HepG2 (cell line): Measurements from ENCODE around the gene SPESP1. TPM values are rescaled to one million over a fixed set of nuclear protein-coding genes. Genes with fewer than 3 reads are reported as not detected.

Experiments
- ATAC-seq: fragments of 200-7000 bp; cut with Tn5 transposase; 3 replicates; pipeline ENCODE4 v1.9.1; 2020; ENCODE audit warnings: mild to moderate bottlenecking, moderate library complexity
- BruUV-seq: library from RNA; stranded (reverse); fragments of 400-500 nt; replicated peaks from 2 replicates; lab custom pipeline; 2021; lab: Mats Ljungman, UMichigan
- CTCF ChIA-PET: fragments of 300-600 bp; formaldehyde crosslinking; extraction: SDS; loops from one replicate; lab custom pipeline; 2021; ENCODE audit warnings: low total read pairs, inconsistent platforms, low intra/inter-chr PET ratio; lab: Yijun Ruan, JAX
- POLR2A ChIA-PET: fragments of 350-600 bp; sonication (Branson Sonifier 250); formaldehyde crosslinking; loops from one replicate; lab custom pipeline; 2020; ENCODE audit warnings: antibody characterized with exemption, inconsistent platforms; lab: Yijun Ruan, JAX
- DNase-seq: peaks from one replicate; pipeline ENCODE4 v3.0.0-alpha.2; 2015; ENCODE audit warnings: low spot score
- FAIRE-seq: peaks from 3 replicates; lab custom pipeline; 2011; peaks lifted over from hg19 to GRCh38; lab: Jason Lieb, UNC
- H2AFZ ChIP-seq: one replicate; pipeline ENCODE4 v1.6.1; 2011; ENCODE audit warnings: low read length, inconsistent platforms
- H3K27ac ChIP-seq: fragments of 300-600 bp; 3 replicates; pipeline ENCODE4 v1.8.0; 2011; ENCODE audit warnings: mixed run types, mild to moderate bottlenecking, mixed read lengths, low read length, inconsistent platforms; ENCODE audit not compliant: insufficient read depth; ENCODE audit errors: extremely low read length
- H3K27me3 ChIP-seq, 2 experiments: fragments of 200-600 bp in 1 of 2; 2 replicates in 1 of 2; 3 replicates in 1 of 2; pipeline versions ENCODE4 v1.6.0 to v1.8.0; 2011; ENCODE audit warnings: low read length in 2 of 2, mild to moderate bottlenecking in 2 of 2, moderate library complexity in 2 of 2, inconsistent platforms in 1 of 2; ENCODE audit not compliant: insufficient read depth in 2 of 2, control insufficient read depth in 1 of 2
- H3K36me3 ChIP-seq, 2 experiments: fragments of 200-600 bp in 1 of 2; replicated peaks in 1 of 2; 2 replicates in 1 of 2; 3 replicates in 1 of 2; pipeline versions ENCODE4 v1.5.1 to v1.8.0; 2011; ENCODE audit warnings: low read length in 2 of 2, inconsistent platforms in 1 of 2; ENCODE audit not compliant: insufficient read depth in 2 of 2, control insufficient read depth in 1 of 2
- H3K4me1 ChIP-seq: 2 replicates; pipeline ENCODE4 v1.5.1; 2012; ENCODE audit warnings: low read length, inconsistent platforms; ENCODE audit not compliant: insufficient read depth
- H3K4me2 ChIP-seq: 2 replicates; pipeline ENCODE4 v1.6.0; 2011; ENCODE audit warnings: low read depth, low read length, inconsistent platforms
- H3K4me3 ChIP-seq, 3 experiments: fragments of 200-600 bp in 1 of 3; sonication (generic), shearing (Covaris generic) in 1 of 3; replicated peaks in 1 of 3; 2 replicates each; pipeline ENCODE4 v1.5.1; 2011 to 2016; ENCODE audit warnings: low read length in 3 of 3, inconsistent platforms in 2 of 3, low read depth in 2 of 3, mild to moderate bottlenecking in 2 of 3, control low read depth in 1 of 3, mixed read lengths in 1 of 3; ENCODE audit not compliant: insufficient read depth in 1 of 3
- H3K79me2 ChIP-seq: one replicate; pipeline ENCODE4 v1.6.1; 2011; ENCODE audit warnings: low read length, inconsistent platforms; ENCODE audit not compliant: insufficient read depth
- H3K9ac ChIP-seq: 2 replicates; pipeline ENCODE4 v1.6.0; 2011; ENCODE audit warnings: mild to moderate bottlenecking, low read depth, low read length, inconsistent platforms; ENCODE audit not compliant: insufficient read depth
- H3K9me3 ChIP-seq: 2 replicates; pipeline ENCODE4 v1.5.1; 2012; ENCODE audit warnings: mild to moderate bottlenecking, low read length
- H4K20me1 ChIP-seq: 2 replicates; pipeline ENCODE4 v1.6.0; 2011; ENCODE audit warnings: inconsistent platforms, mild to moderate bottlenecking, low read length, moderate library complexity; ENCODE audit not compliant: insufficient read depth
- ATF1 ChIP-seq: IDR thresholded peaks from 2 replicates; pipeline ENCODE4 v1.6.1; 2016; ENCODE audit warnings: mild to moderate bottlenecking, control low read depth
- GLMP ChIP-seq: sonication (generic); formaldehyde crosslinking; IDR thresholded peaks from 2 replicates; pipeline ENCODE4 v1.9.0; 2021; ENCODE audit warnings: missing genetic modification reagents, mild to moderate bottlenecking, borderline replicate concordance
- RBAK ChIP-seq: sonication (generic); formaldehyde crosslinking; IDR thresholded peaks from 2 replicates; pipeline ENCODE4 v1.5.1; 2020; ENCODE audit warnings: mild to moderate bottlenecking, missing genetic modification reagents
- SALL2 ChIP-seq: sonication (generic); formaldehyde crosslinking; IDR thresholded peaks from 2 replicates; pipeline ENCODE4 v1.8.1; 2023; ENCODE audit warnings: mild to moderate bottlenecking, missing genetic modification reagents, inconsistent platforms
- ZBTB20 ChIP-seq: sonication (generic); formaldehyde crosslinking; IDR thresholded peaks from 2 replicates; pipeline ENCODE4 v1.8.1; 2023; ENCODE audit warnings: missing genetic modification reagents, low read depth, mild to moderate bottlenecking, borderline replicate concordance
- ZNF12 ChIP-seq: sonication (generic); formaldehyde crosslinking; IDR thresholded peaks from 2 replicates; pipeline ENCODE4 v1.5.0; 2020; ENCODE audit warnings: missing genetic modification reagents
- ZNF256 ChIP-seq: sonication (generic); formaldehyde crosslinking; conservative IDR thresholded peaks from 2 replicates; pipeline ENCODE4 v1.4.0; 2020; ENCODE audit warnings: missing genetic modification reagents
- ZNF318 ChIP-seq: sonication (generic); formaldehyde crosslinking; IDR thresholded peaks from 2 replicates; pipeline ENCODE4 v1.4.0; 2020; ENCODE audit warnings: mild to moderate bottlenecking, missing genetic modification reagents
- ZNF775 ChIP-seq: sonication (generic); formaldehyde crosslinking; IDR thresholded peaks from 2 replicates; pipeline ENCODE4 v1.4.0; 2020; ENCODE audit warnings: missing genetic modification reagents, mild to moderate bottlenecking, moderate library complexity, borderline replicate concordance
- ZSCAN22 ChIP-seq: sonication (generic); formaldehyde crosslinking; IDR thresholded peaks from 2 replicates; pipeline ENCODE4 v1.4.0; 2020; ENCODE audit warnings: mild to moderate bottlenecking, missing genetic modification reagents
- in situ Hi-C: cut with HindIII; loops from 2 replicates; pipeline ENCODE4 v1.10.0; 2017; ENCODE audit warnings: low pct_unique_long_range_greater_than_20kb; ENCODE audit not compliant: extremely low pct_ligation_motif_present
- intact Hi-C: fragments of 100-400 bp; cut with micrococcal nuclease; formaldehyde crosslinking; loops from one replicate; pipeline ENCODE4 v1.10.0; 2022; ENCODE audit not compliant: unreplicated experiment
- polyA plus RNA-seq, 8 experiments: library from polyadenylated mRNA; depleted of rRNA in 3 of 8; stranded (reverse) in 7 of 8; unstranded in 1 of 8; fragments of >200 nt; fragmentation: Illumina TruSeq in 4 of 8; extraction: Trizol in 4 of 8; gene quantifications; 2 replicates each; pipeline versions ENCODE4 v1.2.1 to v1.2.3, GENCODE V29; 2011 to 2016; ENCODE audit warnings: low read depth in 4 of 8, missing spikeins in 1 of 8, mixed read lengths in 1 of 8; ENCODE audit not compliant: insufficient read depth in 1 of 8
- total RNA-seq, 5 experiments: library from RNA; depleted of rRNA; stranded (reverse); fragments of >200 nt; fragmentation: Illumina TruSeq; extraction: Trizol; gene quantifications; 2 replicates each; pipeline ENCODE4 v1.2.3, GENCODE V29; 2016; ENCODE audit warnings: low read depth in 1 of 5
- TF ChIP-seq, protein P1 (sequence below): sonication (generic); formaldehyde crosslinking; IDR thresholded peaks from 2 replicates; pipeline ENCODE4 v1.8.0; 2022; ENCODE audit warnings: mild to moderate bottlenecking, missing genetic modification reagents, borderline replicate concordance
- TF ChIP-seq, protein P2 (sequence below): fragments of 450-650 bp; IDR thresholded peaks from 2 replicates; pipeline ENCODE4 v1.6.1; 2017

SPESP1 gene
- total and polyA plus RNA-seq, 2 of the 13 experiments (the other 11 are each of a cell fraction or from before 2014, with no cell fraction given) = not detected

DNA sequence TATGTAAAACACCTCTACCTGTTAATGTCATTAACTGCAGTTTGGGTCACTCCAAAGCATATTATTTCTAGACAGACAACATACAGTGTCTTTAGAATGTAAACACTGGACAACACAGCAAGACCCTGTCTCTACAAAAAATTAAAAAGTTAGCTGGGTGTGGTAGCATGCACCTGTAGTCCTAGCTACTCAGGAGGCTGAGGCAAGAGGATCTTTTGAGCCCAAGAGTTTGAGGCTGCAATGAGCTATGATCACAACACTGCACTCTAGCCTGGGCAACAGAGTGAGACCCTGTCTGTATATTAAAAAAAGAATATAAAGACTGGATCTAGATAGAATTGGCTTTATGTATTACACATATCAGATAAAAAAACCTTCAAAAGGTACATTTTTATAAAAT is 20.0 kb upstream of the SPESP1 start:
- H3K4me3 ChIP-seq = no peak overlapping the region
- H3K79me2 ChIP-seq = no peaks in the 10 kb centered on the region
- intact Hi-C loops (no loop called here), in situ Hi-C loops (no loop called here)
- TF ChIP-seq ZBTB20 (no peak), ZNF775 (CRISPR knock-in tag) (no peak), RBAK (no peak), ZNF318 (CRISPR knock-in tag) (no peak), ATF1 (CRISPR knock-in tag) (no peak), ZNF256 (CRISPR knock-in tag) (no peak), ZSCAN22 (no peak), ZNF12 (CRISPR knock-in tag) (no peak), SALL2 (CRISPR knock-in tag) (no peak), GLMP (CRISPR knock-in tag) (no peak)
- TF ChIP-seq, protein P1, sequence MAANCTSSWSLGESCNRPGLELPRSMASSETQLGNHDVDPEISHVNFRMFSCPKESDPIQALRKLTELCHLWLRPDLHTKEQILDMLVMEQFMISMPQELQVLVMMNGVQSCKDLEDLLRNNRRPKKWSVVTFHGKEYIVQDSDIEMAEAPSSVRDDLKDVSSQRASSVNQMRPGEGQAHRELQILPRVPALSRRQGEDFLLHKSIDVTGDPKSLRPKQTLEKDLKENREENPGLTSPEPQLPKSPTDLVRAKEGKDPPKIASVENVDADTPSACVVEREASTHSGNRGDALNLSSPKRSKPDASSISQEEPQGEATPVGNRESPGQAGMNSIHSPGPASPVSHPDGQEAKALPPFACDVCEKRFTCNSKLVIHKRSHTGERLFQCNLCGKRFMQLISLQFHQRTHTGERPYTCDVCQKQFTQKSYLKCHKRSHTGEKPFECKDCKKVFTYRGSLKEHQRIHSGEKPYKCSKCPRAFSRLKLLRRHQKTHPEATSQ = no peak
- TF ChIP-seq, protein P2, sequence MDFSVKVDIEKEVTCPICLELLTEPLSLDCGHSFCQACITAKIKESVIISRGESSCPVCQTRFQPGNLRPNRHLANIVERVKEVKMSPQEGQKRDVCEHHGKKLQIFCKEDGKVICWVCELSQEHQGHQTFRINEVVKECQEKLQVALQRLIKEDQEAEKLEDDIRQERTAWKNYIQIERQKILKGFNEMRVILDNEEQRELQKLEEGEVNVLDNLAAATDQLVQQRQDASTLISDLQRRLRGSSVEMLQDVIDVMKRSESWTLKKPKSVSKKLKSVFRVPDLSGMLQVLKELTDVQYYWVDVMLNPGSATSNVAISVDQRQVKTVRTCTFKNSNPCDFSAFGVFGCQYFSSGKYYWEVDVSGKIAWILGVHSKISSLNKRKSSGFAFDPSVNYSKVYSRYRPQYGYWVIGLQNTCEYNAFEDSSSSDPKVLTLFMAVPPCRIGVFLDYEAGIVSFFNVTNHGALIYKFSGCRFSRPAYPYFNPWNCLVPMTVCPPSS = no peak
- H2AFZ ChIP-seq = no peak overlapping the region
- no peak overlapping the region for H3K4me2 ChIP-seq
- H3K9ac ChIP-seq = no peak overlapping the region
- no peaks in the 10 kb centered on the region for H3K9me3 ChIP-seq
- ATAC-seq (no peak), DNase-seq (no peak), FAIRE-seq (no peak)
- no peak overlapping the region for H3K27ac ChIP-seq
- POLR2A ChIA-PET = no interaction called here
- peaks cover 0 to 3% of the 10 kb centered on the region in 2 experiments; a peak in 1 of 5 replicates for H3K27me3 ChIP-seq
- H3K36me3 ChIP-seq = no peaks in the 10 kb centered on the region
- no TSS peak for BruUV-seq
- no peaks in the 10 kb centered on the region for H3K4me1 ChIP-seq
- H4K20me1 ChIP-seq = no peaks in the 10 kb centered on the region
- CTCF ChIA-PET = no interaction called here
